Spleen (tissue), 11 donors: ENCODE measurements around the gene HPS5. TPM values are rescaled to one million over a fixed set of nuclear protein-coding genes. Genes with fewer than 3 reads are reported as not detected.

Source experiments
- DNase-seq: peaks from one replicate; pipeline ENCODE4 v3.0.0-alpha.2; 2020
- H3K27ac ChIP-seq, 8 donors: fragments of 200-600 bp; sonication (generic) in 7 of 8; 1 replicate in 4 of 8; 2 replicates in 4 of 8; pipeline versions ENCODE4 v1.5.0 to v1.8.0; 2016 to 2021; ENCODE audit warnings: inconsistent platforms in 4 of 8, mild to moderate bottlenecking in 4 of 8, moderate library complexity in 1 of 8
- H3K27me3 ChIP-seq, 7 donors: fragments of 200-600 bp; sonication (generic) in 6 of 7; replicated peaks in 1 of 7; 1 replicate in 4 of 7; 2 replicates in 3 of 7; pipeline versions ENCODE4 v1.5.0 to v1.8.0; 2016 to 2021; ENCODE audit warnings: inconsistent platforms in 3 of 7, mild to moderate bottlenecking in 1 of 7
- H3K36me3 ChIP-seq, 6 donors: fragments of 200-600 bp; sonication (generic) in 5 of 6; 1 replicate in 4 of 6; 2 replicates in 2 of 6; pipeline versions ENCODE4 v1.5.0 to v1.8.0; 2016 to 2021; ENCODE audit warnings: inconsistent platforms in 2 of 6
- H3K4me1 ChIP-seq, 6 donors: fragments of 200-600 bp; sonication (generic) in 5 of 6; 1 replicate in 3 of 6; 2 replicates in 3 of 6; pipeline versions ENCODE4 v1.5.0 to v1.8.0; 2016 to 2021; ENCODE audit warnings: inconsistent platforms in 3 of 6
- H3K4me3 ChIP-seq, 8 donors: fragments of 200-600 bp; sonication (generic) in 7 of 8; 1 replicate in 4 of 8; 2 replicates in 4 of 8; pipeline versions ENCODE4 v1.5.0 to v1.8.0; 2016 to 2021; ENCODE audit warnings: inconsistent platforms in 4 of 8, mild to moderate bottlenecking in 4 of 8, moderate library complexity in 2 of 8
- H3K9me3 ChIP-seq, 8 donors: fragments of 200-600 bp; sonication (generic) in 7 of 8; 1 replicate in 4 of 8; 2 replicates in 4 of 8; pipeline versions ENCODE4 v1.5.0 to v1.8.0; 2016 to 2021; ENCODE audit warnings: inconsistent platforms in 4 of 8
- POLR2A ChIP-seq, 3 donors: fragments of 450-650 bp; IDR thresholded peaks; one replicate each; pipeline ENCODE4 v1.5.1; 2017; ENCODE audit warnings: antibody characterized with exemption in 3 of 3, mild to moderate bottlenecking in 1 of 3
- POLR2AphosphoS5 ChIP-seq, 3 donors: sonication (generic); formaldehyde crosslinking; IDR thresholded peaks; one replicate each; pipeline ENCODE4 v1.5.1; 2017; ENCODE audit warnings: antibody characterized with exemption in 3 of 3
- WGBS, 5 donors: extraction: QIAGEN DNeasy Blood & Tissue Kit in 3 of 5; methylation state at CpG; one replicate each; pipeline versions ENCODE4 v1.1.5 to v1.1.7; 2013 to 2018; 5-methylcytosine and 5-hydroxymethylcytosine counted together
- intact Hi-C: fragments of 100-400 bp; cut with DNase I; formaldehyde crosslinking; loops from one replicate; pipeline ENCODE4 v1.15.0; 2023; ENCODE audit warnings: low total_unique reads
- polyA plus RNA-seq, 3 donors: library from polyadenylated mRNA; stranded (reverse); fragments of 200-250 nt; gene quantifications; one replicate each; pipeline ENCODE4 v1.2.1, GENCODE V29; 2013
- total RNA-seq, 7 donors: library from RNA; depleted of rRNA in 3 of 7; stranded (reverse); fragments of >200 nt in 3 of 7; fragmentation: NEBNext Ultra II Directional in 4 of 7; extraction: Animal tissue kit (Norgen Biotek cat#: 25700) in 4 of 7; gene quantifications; one replicate each; pipeline versions ENCODE4 v1.1.0 to v1.2.1, GENCODE V29; 2016 to 2021
- TF ChIP-seq, protein P1 (sequence below), 11 experiments: fragments of 200-600 bp in 7 of 11; fragments of 450-650 bp in 4 of 11; sonication (generic) in 4 of 11; IDR thresholded peaks in 8 of 11; conservative IDR thresholded peaks in 3 of 11; 1 replicate in 7 of 11; 2 replicates in 4 of 11; pipeline versions ENCODE4 v1.4.0 to v1.8.0; 2016 to 2021; ENCODE audit warnings: antibody characterized with exemption in 11 of 11, inconsistent platforms in 4 of 11, mild to moderate bottlenecking in 1 of 11
- donor health status: healthy with polysubstance abuse.
- donor health status: DM: no; HTN: no; CAD: no; lungs with moderate emphysema.
- donor health status: DM: no; HTN: no; CAD: no.
- donor health status: Bipolar disorder and iron deficiency.
- donor health status: healthy.
- donor health status: DM: no; HTN: no; CAD: no.
- donor health status: DM: yes; HTN: yes; CAD: no.

HPS5 gene
- total and polyA plus RNA-seq, 10 donors: 10.3 to 35.7 (median 27.7) TPM

DNA sequence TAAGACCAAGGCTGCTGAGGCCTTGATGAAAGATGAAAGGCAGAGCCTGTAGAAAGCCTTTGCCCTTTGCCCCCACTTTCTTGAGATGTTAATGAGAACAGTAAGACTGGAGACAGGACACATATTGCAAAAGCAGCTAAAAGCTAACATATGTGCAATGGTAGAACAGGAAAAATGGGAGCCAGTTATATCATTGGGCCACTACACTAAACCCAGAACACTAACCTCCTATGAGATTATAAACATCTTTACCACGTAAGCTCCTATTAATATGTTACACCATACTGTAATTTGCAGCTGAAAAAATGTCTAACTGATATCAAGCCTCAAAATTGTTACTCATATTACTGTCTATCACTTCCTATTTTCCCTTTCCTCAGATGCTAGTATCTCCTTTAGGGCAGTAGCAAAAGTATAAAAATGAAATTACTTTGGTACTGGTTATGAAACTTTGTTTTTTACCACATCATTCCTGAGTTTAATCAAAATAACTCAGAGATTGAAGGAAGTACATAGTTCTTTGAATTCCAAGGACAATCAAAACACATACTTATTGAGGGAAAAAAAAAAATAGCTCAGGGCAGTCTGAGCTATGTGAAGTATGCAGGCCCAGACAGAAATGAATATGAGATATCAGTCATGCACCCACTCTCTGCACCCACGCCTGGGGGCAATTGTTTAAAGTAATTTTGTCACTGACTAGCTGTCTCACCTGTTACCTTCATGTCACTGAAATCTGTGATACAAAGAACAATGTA is 9.1 kb downstream of the HPS5 start:
- Histone ChIP-seq H3K27me3 (no peaks in the 10 kb centered on the region), H3K36me3 (peaks cover 0 to 84% (median 29%) of the 10 kb centered on the region in 6 donors), H3K4me1 (peaks cover 3 to 60% (median 23%) of the 10 kb centered on the region in 6 donors), H3K27ac (peak overlapping the region in 7 of 8 donors; percentile 32 to 77 (median 65)), H3K4me3 (no peak overlapping the region), H3K9me3 (no peaks in the 10 kb centered on the region)
- TF ChIP-seq POLR2A (IDR thresholded peaks at IDR 0.05): no peak
- no peak for TF ChIP-seq POLR2AphosphoS5 (IDR thresholded peaks at IDR 0.05)
- TF ChIP-seq, protein P1, sequence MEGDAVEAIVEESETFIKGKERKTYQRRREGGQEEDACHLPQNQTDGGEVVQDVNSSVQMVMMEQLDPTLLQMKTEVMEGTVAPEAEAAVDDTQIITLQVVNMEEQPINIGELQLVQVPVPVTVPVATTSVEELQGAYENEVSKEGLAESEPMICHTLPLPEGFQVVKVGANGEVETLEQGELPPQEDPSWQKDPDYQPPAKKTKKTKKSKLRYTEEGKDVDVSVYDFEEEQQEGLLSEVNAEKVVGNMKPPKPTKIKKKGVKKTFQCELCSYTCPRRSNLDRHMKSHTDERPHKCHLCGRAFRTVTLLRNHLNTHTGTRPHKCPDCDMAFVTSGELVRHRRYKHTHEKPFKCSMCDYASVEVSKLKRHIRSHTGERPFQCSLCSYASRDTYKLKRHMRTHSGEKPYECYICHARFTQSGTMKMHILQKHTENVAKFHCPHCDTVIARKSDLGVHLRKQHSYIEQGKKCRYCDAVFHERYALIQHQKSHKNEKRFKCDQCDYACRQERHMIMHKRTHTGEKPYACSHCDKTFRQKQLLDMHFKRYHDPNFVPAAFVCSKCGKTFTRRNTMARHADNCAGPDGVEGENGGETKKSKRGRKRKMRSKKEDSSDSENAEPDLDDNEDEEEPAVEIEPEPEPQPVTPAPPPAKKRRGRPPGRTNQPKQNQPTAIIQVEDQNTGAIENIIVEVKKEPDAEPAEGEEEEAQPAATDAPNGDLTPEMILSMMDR (IDR thresholded peaks at IDR 0.05 in 8 of 11, conservative IDR thresholded peaks at IDR 0.05 in 3 of 11): no peak
- intact Hi-C loops: no loop called here
- WGBS, 5 donors: 61 to 82% (median 66%) methylated on average over 2 of the region's 2 CpGs
- DNase-seq: no peak

DNA sequence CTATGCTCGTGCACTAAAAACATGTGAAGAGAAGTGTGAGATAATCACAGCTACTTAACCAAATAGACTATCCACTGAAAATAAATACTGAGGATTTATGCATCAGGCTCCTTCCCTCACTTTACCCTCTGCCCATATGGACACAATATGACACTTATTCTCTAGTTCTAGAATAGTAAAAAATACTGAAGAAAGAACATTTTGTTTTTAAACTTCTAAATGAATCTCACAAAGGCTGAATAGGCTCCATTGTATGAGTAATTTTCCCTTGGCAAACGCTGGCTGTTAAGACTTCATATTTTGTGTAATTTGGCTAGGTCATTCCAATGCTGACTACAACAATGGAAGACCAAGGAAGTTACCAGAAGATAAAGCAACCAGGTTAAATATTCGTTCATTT is 9.9 kb downstream of the HPS5 start:
- H3K4me3 ChIP-seq: no peak overlapping the region
- no peaks in the 10 kb centered on the region for H3K27me3 ChIP-seq
- H3K4me1 ChIP-seq: peaks cover 3 to 56% (median 22%) of the 10 kb centered on the region in 6 donors
- no peaks in the 10 kb centered on the region for H3K9me3 ChIP-seq
- no peak for DNase-seq
- intact Hi-C loops: no loop called here
- peak overlapping the region in 7 of 8 donors; percentile 32 to 77 (median 65) for H3K27ac ChIP-seq
- H3K36me3 ChIP-seq: peaks cover 0 to 84% (median 34%) of the 10 kb centered on the region in 6 donors
- WGBS, 5 donors: 83 to 98% (median 92%) methylated on average over 3 of the region's 3 CpGs
- TF ChIP-seq POLR2A (IDR thresholded peaks at IDR 0.05): no peak
- TF ChIP-seq, protein P1 (IDR thresholded peaks at IDR 0.05 in 8 of 11, conservative IDR thresholded peaks at IDR 0.05 in 3 of 11): no peak
- TF ChIP-seq POLR2AphosphoS5 (IDR thresholded peaks at IDR 0.05): no peak

DNA sequence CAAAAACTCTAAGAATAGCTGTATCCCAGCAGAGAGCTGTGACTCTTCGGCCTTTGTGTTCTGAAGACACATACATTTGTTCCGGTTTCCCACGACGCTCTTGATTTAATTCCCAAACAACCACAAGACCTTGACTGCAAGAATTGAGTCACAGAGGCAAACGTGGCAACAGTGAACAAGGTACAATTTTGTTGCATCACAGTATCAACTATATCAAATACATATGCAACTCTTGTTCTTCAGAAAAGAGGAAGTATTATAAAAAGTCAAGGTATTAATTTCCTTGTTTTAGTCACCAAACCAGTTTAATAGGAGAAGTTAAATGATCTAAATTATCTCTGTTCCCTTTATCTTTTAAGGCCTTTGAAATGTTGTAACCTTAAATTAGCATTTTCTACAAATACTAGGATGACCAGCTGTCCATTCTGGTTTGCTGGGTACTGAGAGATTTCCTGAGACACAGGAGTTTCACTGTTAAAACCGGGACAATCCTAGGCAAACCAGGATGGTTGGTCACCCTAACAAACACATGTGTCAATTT is 11.1 kb downstream of the HPS5 start:
- H3K9me3 ChIP-seq: no peaks in the 10 kb centered on the region
- no peak for DNase-seq
- H3K4me1 ChIP-seq: peaks cover 3 to 54% (median 22%) of the 10 kb centered on the region in 6 donors
- intact Hi-C loops: no loop called here
- TF ChIP-seq POLR2A (IDR thresholded peaks at IDR 0.05) (no peak), POLR2AphosphoS5 (IDR thresholded peaks at IDR 0.05) (no peak)
- TF ChIP-seq, protein P1 (IDR thresholded peaks at IDR 0.05 in 8 of 11, conservative IDR thresholded peaks at IDR 0.05 in 3 of 11): no peak
- 49 to 64% (median 55%) methylated on average over 6 of the region's 6 CpGs for WGBS, 5 donors
- peaks cover 0 to 84% (median 44%) of the 10 kb centered on the region in 6 donors for H3K36me3 ChIP-seq
- H3K4me3 ChIP-seq: no peak overlapping the region
- peak overlapping the region in 5 of 8 donors; percentile 58 to 77 (median 70) for H3K27ac ChIP-seq
- H3K27me3 ChIP-seq: no peaks in the 10 kb centered on the region

DNA sequence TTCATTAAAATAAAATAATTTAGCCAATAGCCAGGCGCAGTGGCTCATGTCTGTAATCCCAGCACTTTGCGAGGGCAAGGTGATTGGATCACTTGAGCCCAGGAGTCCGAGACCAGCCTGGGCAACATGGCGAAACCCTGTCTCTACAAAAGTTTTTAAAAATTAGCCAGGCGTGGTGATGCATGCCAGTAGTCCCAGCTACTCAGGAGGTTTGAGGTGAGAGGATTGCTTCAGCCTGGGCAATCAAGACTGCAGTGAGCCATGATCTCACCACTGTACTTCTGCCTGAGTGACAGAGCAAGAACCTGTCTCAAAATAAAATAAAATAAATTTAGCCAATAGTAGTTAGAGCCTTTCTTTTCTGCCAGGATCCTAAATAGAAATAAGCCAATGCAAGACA is 12.2 kb downstream of the HPS5 start:
- Histone ChIP-seq H3K4me3 (no peak overlapping the region), H3K27me3 (no peaks in the 10 kb centered on the region), H3K36me3 (peaks cover 0 to 87% (median 55%) of the 10 kb centered on the region in 6 donors), H3K4me1 (peaks cover 0 to 45% (median 21%) of the 10 kb centered on the region in 6 donors), H3K9me3 (no peaks in the 10 kb centered on the region), H3K27ac (no peak overlapping the region)
- no peak for DNase-seq
- 90 to 99% (median 97%) methylated on average over 5 of the region's 5 CpGs for WGBS, 5 donors
- intact Hi-C loops: no loop called here
- TF ChIP-seq, protein P1 (IDR thresholded peaks at IDR 0.05 in 8 of 11, conservative IDR thresholded peaks at IDR 0.05 in 3 of 11): no peak
- TF ChIP-seq POLR2A (IDR thresholded peaks at IDR 0.05) (no peak), POLR2AphosphoS5 (IDR thresholded peaks at IDR 0.05) (no peak)
